GM18507 (cell line): ENCODE data around the gene GLS.
"Not testable (repeated sequence)": the region's sequence is repeated elsewhere in the genome, so short reads cannot be mapped to it uniquely, and the experiment has no call there.

Experiments
- DNase-seq: peaks from one replicate; pipeline ENCODE4 v3.0.0; 2011; ENCODE audit warnings: low read depth; ENCODE audit not compliant: insufficient read length; ENCODE audit errors: extremely low spot score
- FAIRE-seq: peaks from 2 replicates; lab custom pipeline; 2011; peaks lifted over from hg19 to GRCh38; lab: Jason Lieb, UNC

The GLS gene

GRCh38 chr2:190880378-190881083, at the start of gene GLS:
Gene GLS (plus strand): TSS chr2:190880821. CDS start chr2:190881085, 264 bp downstream.
- FAIRE-seq (peak; percentile 99), DNase-seq (peak; percentile 91)

GRCh38 chr2:190831941-190832340, 48.7 kb upstream of the GLS start:
- DNase-seq: no peak
- no peak for FAIRE-seq

GRCh38 chr2:190834890-190835208, 45.8 kb upstream of the GLS start:
- no peak for FAIRE-seq
- no peak for DNase-seq

DNA sequence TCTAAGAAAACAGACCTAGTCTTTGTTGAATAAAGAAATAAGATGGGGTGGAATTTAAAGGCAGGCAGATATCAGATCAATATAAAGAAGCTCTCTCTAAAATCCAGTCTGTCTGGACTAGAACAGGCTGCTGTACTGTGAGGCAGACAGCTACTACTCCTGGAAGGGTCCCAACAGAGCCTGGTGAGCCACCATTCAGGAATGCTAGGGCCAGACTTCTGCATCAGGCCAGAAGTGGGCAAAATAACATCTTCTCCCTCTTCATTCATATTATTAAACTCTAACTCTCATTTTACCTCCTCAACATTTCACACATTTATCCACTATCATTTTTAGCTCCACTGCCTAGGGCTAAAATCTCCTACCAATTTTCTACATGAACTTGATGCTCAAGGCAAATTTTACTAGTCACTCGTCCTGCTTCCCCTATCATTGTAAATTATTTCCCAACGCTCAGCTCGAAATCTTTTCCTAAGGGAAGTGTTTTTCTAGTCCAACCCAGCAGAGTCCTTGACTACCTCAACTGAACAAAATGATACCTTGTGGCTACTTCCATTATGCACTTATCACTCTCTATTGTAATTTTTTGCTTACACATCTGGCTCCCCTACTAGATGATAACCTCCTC, 45.2 kb upstream of the GLS start:
- FAIRE-seq: no peak
- DNase-seq: no peak

DNA sequence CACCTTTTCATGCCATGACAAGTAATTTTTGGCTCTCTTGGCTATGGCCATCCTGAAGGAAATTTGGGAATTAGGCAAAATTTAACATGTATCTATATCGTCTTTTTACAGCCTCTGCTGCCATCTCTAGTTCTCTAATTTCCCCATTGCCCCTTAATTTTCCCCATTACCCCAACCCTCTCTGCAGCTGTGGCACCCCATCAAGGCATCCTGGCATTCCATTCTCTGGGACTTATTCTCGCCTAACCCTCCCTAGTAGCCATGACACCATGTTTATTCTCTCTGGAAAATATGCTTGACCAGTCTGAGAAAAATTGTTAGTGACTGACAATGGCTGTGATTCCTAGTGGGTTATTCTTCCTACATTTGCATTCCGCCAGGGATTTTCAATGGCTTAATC, 43.9 kb upstream of the GLS start:
- DNase-seq: no peak
- no peak for FAIRE-seq

DNA sequence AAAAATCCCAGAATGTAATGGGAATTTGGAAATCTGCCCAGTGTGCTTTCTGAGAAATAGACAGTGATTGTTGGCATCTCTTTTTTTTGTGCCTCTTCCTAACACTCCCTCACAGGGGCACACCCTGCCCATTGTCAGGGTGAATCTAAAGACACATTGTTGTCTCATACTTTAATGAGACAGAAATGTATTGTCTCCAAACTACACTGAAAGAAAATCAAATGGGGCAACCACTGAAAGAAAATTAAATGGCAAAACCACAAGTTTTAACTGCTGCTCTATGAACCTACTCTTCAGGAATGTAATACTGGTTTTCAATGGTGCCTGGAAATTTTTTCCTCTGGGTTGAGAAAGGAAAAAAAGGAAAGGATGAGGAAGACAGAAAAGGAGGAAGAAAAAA, 43.2 kb upstream of the GLS start:
- DNase-seq (no peak), FAIRE-seq (no peak)

DNA sequence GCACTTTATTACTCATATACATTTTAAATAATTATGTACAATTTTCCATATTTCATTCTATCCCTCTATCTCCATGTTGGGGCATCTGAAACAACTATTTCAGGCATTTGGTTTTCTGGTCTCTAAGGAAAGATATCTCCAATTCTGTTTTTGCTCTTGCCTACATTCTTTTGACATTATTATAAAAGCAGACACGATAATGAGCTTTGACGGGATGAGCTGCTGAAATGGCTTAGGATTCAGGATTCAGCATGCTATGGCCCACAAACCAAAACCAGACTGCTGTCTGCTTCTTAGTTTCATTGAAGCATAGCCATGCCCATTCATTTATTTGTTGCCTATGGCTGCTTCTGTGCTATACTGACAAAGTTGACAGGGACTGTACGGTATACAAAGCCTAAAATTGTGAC, 42.7 kb upstream of the GLS start:
- FAIRE-seq: no peak
- DNase-seq: no peak

DNA sequence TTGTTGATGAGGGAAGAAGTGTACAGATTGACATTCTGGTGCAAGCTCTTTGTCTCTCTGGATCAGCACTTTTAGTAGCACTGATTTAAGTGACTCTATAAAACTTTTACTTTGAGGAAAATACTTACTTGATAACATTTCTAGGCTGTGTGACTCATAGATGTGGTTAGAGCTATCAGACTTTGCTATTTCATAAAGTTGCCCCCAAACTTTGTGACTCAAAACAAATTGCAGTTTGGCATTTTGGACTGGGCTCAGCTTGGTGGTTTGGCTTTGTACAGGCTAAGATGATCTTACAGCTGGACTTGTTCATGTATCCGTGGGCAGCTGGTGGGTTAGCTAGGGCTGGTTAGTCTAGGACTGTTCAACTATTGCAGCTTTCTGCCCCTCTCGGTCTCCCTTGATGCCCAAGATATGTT, 42.1 kb upstream of the GLS start:
- DNase-seq (no peak), FAIRE-seq (no peak)

- no peak for DNase-seq
- FAIRE-seq: no peak
Observed at GRCh38 chr2:190840569-190841172, 40.0 kb upstream of the GLS start.

DNA sequence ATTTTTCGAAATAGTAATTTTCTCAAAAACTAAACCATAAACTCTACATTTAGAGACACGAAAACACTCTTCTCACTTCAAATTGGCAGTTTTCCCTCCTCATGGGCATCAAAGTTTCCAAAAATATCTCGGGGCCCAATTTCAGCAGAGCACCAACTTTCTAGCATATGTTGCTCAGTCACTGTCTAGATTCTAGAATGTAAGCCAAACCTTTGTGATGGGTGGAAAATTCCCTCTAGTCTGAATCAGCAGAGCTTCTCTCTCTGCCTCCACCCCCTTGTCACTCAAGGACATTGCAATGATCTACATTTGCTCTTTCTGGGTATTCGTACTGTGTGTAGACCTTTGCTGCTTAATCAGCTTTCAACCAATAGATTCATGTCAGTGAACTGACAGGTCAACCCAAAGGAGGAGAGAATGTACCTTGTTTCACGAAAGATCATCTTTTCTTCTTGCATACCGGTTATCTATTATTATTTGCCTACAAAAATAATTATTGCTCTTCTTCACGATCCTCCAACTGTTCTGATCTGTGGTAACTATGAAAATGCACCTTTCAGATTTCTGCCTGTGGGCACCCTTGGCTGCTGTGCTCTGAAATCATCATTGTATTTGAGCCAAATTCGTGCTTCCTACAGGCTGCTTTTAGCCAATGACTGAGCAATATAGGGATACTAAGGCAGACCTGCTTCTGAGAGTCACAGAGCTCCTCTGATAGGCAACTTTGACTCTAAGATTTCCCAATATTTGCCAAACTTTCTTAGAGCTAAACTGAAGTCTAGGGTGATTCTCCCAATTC, 38.7 kb upstream of the GLS start:
- FAIRE-seq: no peak
- DNase-seq: no peak

DNA sequence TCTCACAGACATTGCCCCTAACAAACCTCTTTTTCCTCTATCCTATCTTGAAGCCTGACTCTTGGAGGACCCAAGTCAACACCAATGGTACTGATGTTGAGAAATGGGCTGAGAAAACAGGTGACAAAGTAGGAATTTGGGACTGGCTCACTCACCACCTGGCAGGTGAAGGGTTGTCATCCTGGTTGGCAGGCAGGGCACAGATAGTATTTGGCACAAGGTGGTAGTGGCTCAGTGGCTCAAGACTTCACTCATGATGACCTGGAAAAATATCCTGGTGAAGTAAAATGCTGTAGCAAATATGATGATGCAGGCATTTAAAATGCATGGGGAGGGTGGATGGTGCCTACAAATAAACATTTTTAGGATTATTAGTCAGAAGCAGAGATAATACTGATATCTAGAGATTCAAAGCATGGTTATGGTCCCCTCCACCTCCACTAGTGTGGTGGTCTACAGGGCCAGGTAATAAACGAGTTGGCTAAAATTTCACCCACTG, 38.0 kb upstream of the GLS start:
- FAIRE-seq (no peak), DNase-seq (no peak)

DNA sequence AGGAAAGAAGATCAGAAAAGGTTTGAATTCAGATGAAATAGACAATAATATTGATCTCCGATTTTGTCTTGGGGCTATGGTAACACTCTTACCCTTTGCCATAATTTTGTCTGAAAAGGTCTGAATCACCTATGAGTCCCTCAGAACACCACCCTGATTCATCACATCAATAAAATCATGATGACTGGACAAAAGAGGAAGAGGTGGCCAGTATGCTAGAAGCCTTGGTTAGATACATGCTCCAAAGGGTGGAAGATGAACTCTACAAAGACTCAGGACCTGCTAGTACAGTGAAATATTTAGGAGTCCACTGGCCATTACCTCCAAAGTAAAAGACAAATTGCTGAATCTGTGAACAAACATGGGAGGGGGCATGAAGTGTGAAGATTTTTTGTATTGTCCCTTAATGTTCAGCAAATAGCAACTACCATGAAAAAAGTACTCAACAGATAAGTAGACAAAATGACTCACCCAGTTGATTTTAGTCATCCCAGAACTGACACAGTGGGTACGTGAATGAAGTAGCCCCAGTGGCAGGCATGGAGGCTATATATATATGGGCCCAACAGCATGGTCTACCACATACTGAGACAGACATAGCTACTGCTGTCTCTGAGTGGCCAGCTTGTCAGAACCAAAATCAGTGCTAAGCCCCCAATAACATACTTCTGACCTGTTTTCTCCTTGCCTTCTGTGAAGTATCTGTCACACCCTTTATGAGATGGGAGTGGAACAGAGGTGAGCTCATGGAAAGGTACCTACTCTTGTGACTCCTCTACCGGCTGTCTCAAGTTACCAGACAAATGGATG, 36.5 kb upstream of the GLS start:
- FAIRE-seq: no peak
- no peak for DNase-seq

- FAIRE-seq: peak; percentile 5
- no peak for DNase-seq
Observed at GRCh38 chr2:190844700-190845401, 35.8 kb upstream of the GLS start.

DNA sequence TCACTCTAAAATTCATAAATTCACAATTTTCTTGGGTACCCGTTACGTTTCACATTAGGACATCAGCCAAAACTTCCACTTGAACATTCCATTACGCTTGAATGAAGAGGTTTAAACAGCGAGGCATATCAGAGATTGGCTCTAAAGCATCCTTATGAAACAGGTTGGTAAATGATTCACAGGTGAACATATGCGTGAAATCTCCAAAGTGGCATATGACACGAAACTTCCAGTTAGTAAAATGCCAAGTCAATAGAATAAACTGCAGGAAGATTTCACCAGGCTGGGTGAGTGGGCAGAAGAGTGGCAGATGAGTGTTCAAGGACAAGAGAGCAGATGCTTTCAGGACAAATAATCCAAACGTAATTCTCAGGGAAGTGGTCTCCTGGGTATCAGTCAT, 33.9 kb upstream of the GLS start:
- FAIRE-seq (no peak), DNase-seq (no peak)

- FAIRE-seq (no peak), DNase-seq (no peak)
Observed at GRCh38 chr2:190847504-190848081, 33.0 kb upstream of the GLS start.

DNA sequence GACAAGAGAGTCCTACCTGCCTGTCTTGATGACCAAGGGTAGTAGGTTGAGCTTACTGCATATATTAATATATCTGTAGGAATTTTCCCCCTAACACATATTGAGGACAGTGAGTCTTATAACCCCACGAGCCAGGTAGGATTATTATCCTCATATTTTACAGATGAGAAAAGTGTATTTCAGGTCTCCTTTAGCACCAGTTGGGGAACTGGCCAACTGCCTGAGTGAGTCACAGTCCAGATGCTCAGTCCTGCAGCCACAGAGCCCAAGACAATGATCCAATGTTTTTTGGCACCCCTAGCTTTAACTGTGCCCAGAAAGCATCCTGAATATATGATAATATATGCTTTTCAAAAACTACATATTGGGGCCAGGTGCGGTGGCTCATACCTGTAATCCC, 30.8 kb upstream of the GLS start:
- FAIRE-seq (no peak), DNase-seq (no peak)

GRCh38 chr2:190853022-190853421, 27.6 kb upstream of the GLS start:
- not testable (repeated sequence) for DNase-seq, FAIRE-seq

DNA sequence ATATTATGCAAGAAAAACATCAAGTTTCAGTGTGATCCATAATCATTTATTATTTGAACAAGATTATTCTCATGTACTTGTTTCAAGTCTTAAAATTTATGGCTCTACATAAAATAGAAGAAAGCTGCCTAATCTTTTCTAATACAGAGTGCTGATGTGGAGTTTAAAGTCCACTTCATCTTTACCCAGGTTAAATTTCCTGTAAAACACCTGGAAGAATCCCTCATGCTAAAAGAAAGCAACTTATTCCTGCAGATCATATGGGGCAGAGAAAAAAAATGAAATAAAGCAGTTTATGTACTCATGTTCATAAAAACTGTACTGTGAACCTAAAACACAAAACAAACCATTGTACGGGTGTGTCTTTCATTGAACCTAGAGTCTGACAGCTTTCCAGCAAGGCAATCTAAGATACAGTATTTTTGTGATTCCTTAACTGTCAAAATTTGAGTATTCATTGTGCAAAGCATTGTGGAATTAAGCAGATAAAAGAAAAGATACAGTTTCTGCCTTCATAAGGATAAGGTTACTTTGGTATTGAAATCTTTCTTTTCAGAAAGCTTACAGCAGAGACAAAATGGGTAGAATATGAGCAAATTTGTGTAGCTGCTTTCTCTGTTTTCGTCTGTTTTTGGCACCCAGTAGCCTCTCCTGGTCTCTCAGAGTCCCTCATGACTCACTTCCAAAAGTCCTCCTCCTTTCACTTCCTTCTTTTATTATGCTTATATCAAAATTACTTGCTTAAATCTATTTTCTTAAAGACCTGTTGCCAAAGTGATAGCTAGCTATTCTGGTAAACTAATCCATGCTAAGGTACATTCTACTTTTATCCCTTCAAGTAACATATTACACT, 26.9 kb upstream of the GLS start:
- DNase-seq (no peak), FAIRE-seq (peak; percentile 58)
